Ammon's horn (tissue), 1 donor: ENCODE data around the gene DRD3.

ENCODE experiments used
- DNase-seq: peaks from one replicate; pipeline ENCODE4 v3.0.0-alpha.2; 2016; ENCODE audit warnings: low spot score

Gene DRD3

DNA sequence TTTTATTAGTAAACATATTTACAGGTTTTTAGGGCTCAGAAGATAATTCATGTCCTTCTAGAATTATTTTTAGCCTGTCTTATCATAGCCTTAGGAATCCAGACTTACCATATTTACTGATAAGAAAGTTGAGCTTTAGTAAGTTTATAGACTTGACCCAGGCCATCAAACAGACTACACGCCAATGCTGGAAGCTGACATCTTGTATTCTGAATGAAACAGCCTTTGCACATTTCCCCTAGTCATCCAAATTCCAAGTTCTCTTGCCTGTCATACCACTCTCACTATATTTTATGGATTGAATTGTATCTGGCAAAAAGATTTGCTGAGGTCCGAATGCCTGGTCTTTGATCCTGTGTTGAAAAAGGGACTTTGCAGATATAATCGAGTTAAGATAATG lies 58.6 kb downstream of the DRD3 start:
- no peak for DNase-seq

GRCh38 chr3:114119776-114120175 lies 59.1 kb downstream of the DRD3 start:
- no peak for DNase-seq

DNA sequence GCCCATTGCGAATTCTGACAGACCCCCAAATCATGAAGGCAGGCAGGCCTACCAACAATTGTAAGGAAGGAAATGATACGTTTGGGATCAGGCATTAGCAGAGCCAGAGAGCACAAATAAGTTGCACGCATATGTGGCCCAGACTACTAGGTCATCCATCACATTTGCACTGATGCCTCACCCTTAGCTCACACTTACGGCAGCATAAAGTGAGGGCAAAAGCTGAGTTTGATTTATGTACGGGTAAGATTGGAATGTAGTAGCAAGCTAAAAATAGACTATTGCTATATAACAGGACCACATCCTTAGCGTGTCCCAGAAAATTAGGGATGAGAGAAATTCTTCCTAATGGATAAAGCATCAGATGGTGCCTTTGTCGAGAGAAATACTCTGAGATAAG lies 63.7 kb downstream of the DRD3 start:
- no peak for DNase-seq

GRCh38 chr3:114114719-114115118 lies 64.1 kb downstream of the DRD3 start:
- no peak for DNase-seq

DNA sequence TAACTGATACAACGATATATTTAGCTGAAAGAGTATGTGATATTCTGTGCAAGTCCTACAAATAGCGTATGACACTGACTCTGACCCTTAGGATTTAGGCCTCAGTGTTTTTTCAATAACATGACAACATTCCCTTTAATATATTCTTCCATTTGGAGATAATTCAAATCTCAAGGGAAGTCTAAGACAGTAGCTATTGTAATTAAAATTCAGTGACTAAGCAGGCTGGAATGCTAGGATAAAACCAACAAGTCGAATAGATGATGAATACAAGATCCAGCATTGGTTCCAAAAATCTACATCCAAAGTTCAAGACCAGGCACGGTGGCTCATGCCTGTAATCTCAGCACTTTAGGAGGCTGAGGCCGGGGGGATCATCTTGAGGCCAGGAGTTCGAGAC lies 66.2 kb downstream of the DRD3 start:
- no peak for DNase-seq

GRCh38 chr3:114111060-114111770 lies 67.6 kb downstream of the DRD3 start:
- no peak for DNase-seq

DNA sequence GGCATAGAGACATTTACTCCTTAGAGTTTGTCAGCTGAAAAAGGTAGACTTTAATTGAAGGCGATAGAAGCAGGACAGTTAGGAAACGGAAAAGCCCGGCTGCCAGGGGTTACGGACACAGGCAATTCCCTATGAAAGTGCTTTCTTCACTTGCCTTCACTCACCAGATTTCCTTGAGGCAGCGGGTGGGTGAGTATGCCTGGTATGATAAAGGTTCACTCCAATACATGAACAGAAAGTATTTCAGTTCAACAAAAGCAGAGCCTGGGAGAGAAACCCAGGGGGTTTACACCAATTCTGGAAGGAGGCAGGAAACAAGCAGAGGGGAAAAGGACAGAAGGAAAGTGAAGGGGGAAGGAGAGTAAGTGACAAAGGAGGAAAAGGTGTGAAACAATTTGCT lies 68.4 kb downstream of the DRD3 start:
- DNase-seq = no peak

DNA sequence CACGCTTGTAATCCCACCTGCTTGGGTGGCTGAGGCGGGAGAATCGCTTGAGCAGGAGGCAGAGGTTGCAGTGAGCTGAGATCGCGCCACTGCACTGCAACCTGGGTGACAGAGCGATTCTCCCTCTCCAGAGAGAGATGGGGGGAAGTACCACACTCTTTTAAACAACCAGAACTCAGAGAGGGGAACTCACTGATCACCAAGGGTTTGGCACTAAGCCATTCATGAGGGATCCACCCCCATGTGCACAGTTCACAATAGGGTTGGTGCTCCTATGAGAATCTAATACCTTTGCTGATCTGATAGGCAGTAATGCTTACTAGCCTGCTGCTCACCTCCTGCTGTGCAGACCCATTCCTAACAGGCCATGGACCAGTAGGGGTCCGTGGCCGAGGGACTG lies 70.7 kb downstream of the DRD3 start:
- DNase-seq = no peak

DNA sequence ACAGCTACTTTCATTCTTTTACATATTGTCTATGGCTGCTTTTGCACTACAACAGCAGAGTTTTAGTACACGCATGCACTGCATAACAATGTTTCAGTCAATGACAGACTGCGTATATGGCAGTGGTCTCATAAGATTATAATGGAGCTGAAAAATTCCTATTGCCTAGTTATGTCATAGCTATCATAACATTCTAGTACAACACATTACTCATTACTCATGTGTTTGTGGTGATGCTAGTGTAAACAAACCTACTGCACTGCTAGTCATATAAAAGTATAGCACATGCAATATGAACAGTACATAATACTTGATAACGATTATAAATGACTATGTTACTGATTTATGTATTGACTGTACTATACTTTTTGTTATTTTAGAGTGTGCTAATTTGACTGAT lies 74.4 kb downstream of the DRD3 start:
- no peak for DNase-seq

GRCh38 chr3:114103858-114104257 lies 75.0 kb downstream of the DRD3 start:
- no peak for DNase-seq

- no peak for DNase-seq
These were observed 75.7 kb downstream of the DRD3 start for GRCh38 chr3:114103181-114103580.

DNA sequence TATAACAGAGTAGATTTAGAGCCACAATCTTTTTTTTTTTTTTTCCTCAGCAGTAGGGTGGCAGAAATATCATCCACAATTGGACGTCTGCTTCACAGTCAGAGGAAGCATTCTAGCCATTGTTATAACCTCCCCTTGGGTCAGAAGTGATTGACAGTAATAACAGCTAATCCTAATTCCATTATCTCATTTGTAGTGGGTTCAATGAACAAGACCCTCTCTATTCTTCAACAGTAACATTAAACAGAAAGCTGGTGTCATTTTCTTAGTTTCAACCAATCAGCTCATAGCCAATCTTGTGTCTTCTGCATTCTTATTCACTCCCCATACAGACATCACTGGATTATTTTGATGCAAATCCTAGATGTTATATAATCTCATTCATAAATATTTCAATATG lies 77.8 kb downstream of the DRD3 start:
- DNase-seq = no peak

- no peak for DNase-seq
These were observed 83.1 kb downstream of the DRD3 start for GRCh38 chr3:114095796-114096195.

DNA sequence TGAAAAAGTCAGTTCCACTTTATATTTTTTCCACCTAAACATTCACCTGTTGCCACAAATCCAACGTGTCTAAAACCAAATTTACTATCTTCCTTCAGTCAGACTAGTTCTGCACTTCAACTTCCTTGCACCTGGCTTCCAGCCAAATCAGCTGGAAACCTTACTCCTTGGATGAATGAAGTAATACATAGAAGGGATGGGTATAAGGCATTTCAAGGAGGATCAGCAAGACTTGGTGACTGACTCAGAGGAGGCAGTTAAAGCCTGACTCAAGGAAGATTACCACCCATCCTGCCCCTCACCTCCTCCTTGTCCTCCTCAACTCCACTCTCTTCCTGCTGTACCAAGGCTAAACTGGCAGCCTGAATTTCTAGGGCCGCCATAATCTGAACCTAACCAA lies 85.3 kb downstream of the DRD3 start:
- DNase-seq = peak; percentile 8

DNA sequence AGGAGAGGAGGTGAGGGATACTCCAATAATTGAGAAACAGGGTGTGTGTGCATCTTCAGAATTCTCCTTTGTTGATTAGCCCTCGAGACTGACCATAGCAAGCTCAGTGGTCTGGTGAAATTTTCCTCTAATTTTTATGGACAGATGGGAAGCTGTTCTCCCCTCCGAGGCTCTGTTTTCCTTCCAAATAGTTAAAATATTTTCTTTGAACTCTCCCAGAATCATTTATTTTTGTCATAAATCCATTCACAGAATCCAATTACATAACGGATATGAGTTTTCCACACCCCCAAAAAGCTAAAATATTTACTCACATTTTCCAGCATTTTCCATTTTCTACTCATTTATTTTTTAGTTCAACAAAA lies 85.9 kb downstream of the DRD3 start:
- DNase-seq = no peak

DNA sequence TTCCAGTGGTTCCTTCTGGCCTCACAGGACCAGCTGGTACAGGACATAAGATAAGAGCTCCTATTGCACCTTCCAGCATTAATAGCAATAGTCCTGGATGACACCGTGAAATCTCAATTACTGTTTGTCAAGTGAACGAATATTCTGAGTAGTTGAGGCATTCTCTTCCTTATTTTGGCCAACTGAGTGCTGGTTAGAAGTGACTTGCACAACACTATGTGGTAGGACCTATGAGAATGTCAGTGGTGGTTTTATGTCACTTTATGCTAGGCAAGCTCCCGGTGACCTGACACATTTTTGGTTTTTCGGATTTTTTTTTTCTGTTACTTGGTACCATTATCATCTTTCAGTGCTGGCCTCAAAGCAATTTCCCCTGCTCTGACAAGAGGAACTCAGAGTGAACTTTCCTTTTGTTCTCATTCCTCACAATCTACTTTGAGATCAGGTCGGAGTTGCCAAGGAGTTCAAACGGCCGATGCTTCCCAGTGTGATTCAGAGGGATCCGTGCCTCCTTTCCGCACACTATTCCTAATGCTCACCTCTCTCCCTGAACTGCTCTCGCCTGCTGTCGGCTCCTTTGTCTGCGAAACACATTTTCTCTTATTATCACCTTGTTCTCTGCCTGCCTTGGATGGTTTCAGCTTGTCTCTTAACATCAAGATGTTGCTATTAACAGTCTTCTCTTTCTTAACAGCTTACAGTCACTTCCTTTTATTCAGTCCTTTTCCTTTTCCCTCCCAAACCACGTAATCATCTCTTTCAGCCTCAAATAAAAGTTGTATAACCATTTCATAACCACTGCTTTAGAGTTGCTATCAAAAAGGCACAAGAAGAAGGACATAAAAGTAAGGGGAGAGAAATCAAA lies 86.5 kb downstream of the DRD3 start:
- DNase-seq = no peak

GRCh38 chr3:114089675-114090074 lies 89.2 kb downstream of the DRD3 start:
- no peak for DNase-seq

- no peak for DNase-seq
These were observed 92.5 kb downstream of the DRD3 start for GRCh38 chr3:114086356-114086755.

GRCh38 chr3:114083112-114083511 lies 95.7 kb downstream of the DRD3 start:
- no peak for DNase-seq

GRCh38 chr3:114081037-114081436 lies 97.8 kb downstream of the DRD3 start:
- DNase-seq = no peak

GRCh38 chr3:114080201-114080600 lies 98.7 kb downstream of the DRD3 start:
- no peak for DNase-seq

DNA sequence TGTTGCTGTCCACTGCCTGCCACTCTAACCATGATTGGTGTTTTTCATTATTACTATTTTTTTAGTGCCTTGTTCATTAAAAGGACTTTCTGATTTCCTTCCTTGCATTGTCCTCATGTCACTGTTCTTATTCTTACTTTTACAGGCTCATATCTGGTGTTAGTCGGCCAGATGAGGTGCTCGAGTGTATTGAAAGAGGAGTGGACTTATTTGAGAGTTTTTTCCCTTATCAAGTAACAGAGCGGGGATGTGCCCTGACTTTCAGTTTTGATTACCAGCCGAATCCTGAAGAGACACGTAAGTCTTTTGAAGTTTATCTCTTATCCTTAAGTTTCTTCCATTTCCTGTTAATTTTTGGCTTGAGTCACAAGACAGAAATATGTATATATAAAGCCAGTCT lies 99.1 kb downstream of the DRD3 start:
- DNase-seq = no peak

DNA sequence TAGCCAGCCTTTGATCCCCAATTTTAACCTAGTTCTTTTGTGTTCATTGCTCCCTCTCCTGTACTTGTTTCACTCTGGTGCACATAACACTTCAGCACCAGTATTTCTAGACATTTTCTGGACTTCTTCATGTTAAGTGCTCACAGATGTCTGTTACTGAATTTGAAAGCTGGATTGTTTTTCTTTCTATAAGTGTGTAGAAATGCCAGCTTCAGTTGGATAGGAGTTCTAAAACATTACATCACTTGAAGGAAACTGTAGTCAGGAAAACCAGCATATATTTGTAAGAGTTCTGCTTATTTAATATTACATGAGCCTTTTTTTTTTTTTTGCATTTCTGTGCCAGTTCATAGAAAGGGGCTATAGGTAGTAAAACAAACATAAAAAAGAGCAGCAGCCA lies 100.7 kb downstream of the DRD3 start:
- DNase-seq = no peak
